Astrocyte (in vitro differentiated cells and primary cell): ENCODE results near the gene POMT2. TPM values are rescaled to one million over a fixed set of nuclear protein-coding genes. Genes with fewer than 3 reads are reported as not detected.

ENCODE experiments used
- DNase-seq: peaks from one replicate; pipeline ENCODE4 v3.0.0-alpha.2; 2010; ENCODE audit warnings: low read depth
- FAIRE-seq: peaks from 2 replicates; lab custom pipeline; 2011; peaks lifted over from hg19 to GRCh38; lab: Jason Lieb, UNC
- H2AFZ ChIP-seq: 2 replicates; pipeline ENCODE4 v1.6.0; 2012; ENCODE audit warnings: low read depth, low read length, inconsistent platforms
- H3K27ac ChIP-seq: 2 replicates; pipeline ENCODE4 v1.5.1; 2011; ENCODE audit warnings: low read depth, low read length, inconsistent platforms
- H3K27me3 ChIP-seq: 2 replicates; pipeline ENCODE4 v1.6.0; 2011; ENCODE audit warnings: low read length, inconsistent platforms; ENCODE audit not compliant: insufficient read depth
- H3K36me3 ChIP-seq: 2 replicates; pipeline ENCODE4 v1.5.1; 2011; ENCODE audit warnings: low read length, inconsistent platforms; ENCODE audit not compliant: insufficient read depth
- H3K4me1 ChIP-seq: 2 replicates; pipeline ENCODE4 v1.5.1; 2011; ENCODE audit warnings: low read length, inconsistent platforms; ENCODE audit not compliant: insufficient read depth
- H3K4me2 ChIP-seq: 2 replicates; pipeline ENCODE4 v1.6.0; 2012; ENCODE audit warnings: low read length, inconsistent platforms
- H3K4me3 ChIP-seq: 2 replicates; pipeline ENCODE4 v1.5.1; 2011; ENCODE audit warnings: low read depth, mild to moderate bottlenecking, low read length, inconsistent platforms; ENCODE audit not compliant: insufficient read depth
- H3K79me2 ChIP-seq: 2 replicates; pipeline ENCODE4 v1.6.0; 2012; ENCODE audit warnings: mild to moderate bottlenecking, low read length, inconsistent platforms; ENCODE audit not compliant: insufficient read depth
- H3K9ac ChIP-seq: 2 replicates; pipeline ENCODE4 v1.6.0; 2012; ENCODE audit warnings: mild to moderate bottlenecking, low read length, inconsistent platforms
- H3K9me3 ChIP-seq: 2 replicates; pipeline ENCODE4 v1.5.1; 2012; ENCODE audit warnings: low read depth, mild to moderate bottlenecking, low read length, inconsistent platforms; ENCODE audit not compliant: insufficient read depth
- H4K20me1 ChIP-seq: 2 replicates; pipeline ENCODE4 v1.6.0; 2012; ENCODE audit warnings: low read length, inconsistent platforms; ENCODE audit not compliant: insufficient read depth
- H3K27ac Mint-ChIP-seq: one replicate; pipeline ENCODE4 v1.8.0; 2021; ENCODE audit warnings: mild to moderate bottlenecking, mixed read lengths; ENCODE audit not compliant: unreplicated experiment
- H3K27me3 Mint-ChIP-seq: one replicate; pipeline ENCODE4 v1.8.0; 2021; ENCODE audit warnings: low read depth, mixed read lengths; ENCODE audit not compliant: unreplicated experiment
- H3K36me3 Mint-ChIP-seq: one replicate; pipeline ENCODE4 v1.8.0; 2021; ENCODE audit warnings: low read depth, mixed read lengths; ENCODE audit not compliant: unreplicated experiment
- H3K4me1 Mint-ChIP-seq: one replicate; pipeline ENCODE4 v1.8.0; 2021; ENCODE audit warnings: low read depth, mixed read lengths; ENCODE audit not compliant: unreplicated experiment
- H3K4me3 Mint-ChIP-seq: one replicate; pipeline ENCODE4 v1.8.0; 2021; ENCODE audit warnings: mild to moderate bottlenecking, moderate library complexity, mixed read lengths; ENCODE audit not compliant: unreplicated experiment
- H3K9me3 Mint-ChIP-seq: one replicate; pipeline ENCODE4 v1.8.0; 2021; ENCODE audit warnings: mild to moderate bottlenecking, mixed read lengths; ENCODE audit not compliant: unreplicated experiment
- CTCF ChIP-seq: IDR thresholded peaks from 2 replicates; pipeline ENCODE4 v1.5.1; 2011; ENCODE audit warnings: low read depth, mild to moderate bottlenecking, inconsistent platforms, low read length, moderate library complexity; ENCODE audit not compliant: insufficient read depth
- EZH2 ChIP-seq: IDR thresholded peaks from 2 replicates; pipeline ENCODE4 v1.6.1; 2012; ENCODE audit warnings: mild to moderate bottlenecking, low read length, inconsistent platforms; ENCODE audit not compliant: insufficient read depth
- total RNA-seq: library from RNA; stranded (reverse); gene quantifications from 2 replicates; pipeline ENCODE4 v1.2.1, GENCODE V29; 2021

The POMT2 gene
- total RNA-seq, 1 donor from 2014 or later, result 53.4 TPM

GRCh38 chr14:77302926-77303325, 17.8 kb downstream of the POMT2 start:
- Mint-ChIP-seq H3K36me3 (peaks cover 9% of the 10 kb centered on the region), H3K4me3 (peak overlapping the region; percentile 30), H3K27ac (peak overlapping the region; percentile 89), H3K4me1 (peaks cover 53% of the 10 kb centered on the region), H3K9me3 (no peaks in the 10 kb centered on the region), H3K27me3 (no peaks in the 10 kb centered on the region)
- H3K9ac ChIP-seq, result peak overlapping the region; percentile 84
- peak; percentile 70 for FAIRE-seq
- no peaks in the 10 kb centered on the region for H3K79me2 ChIP-seq
- H3K4me1 ChIP-seq, result peaks cover 65% of the 10 kb centered on the region
- no peak overlapping the region for H2AFZ ChIP-seq
- H3K27me3 ChIP-seq, result no peaks in the 10 kb centered on the region
- no peaks in the 10 kb centered on the region for H3K36me3 ChIP-seq
- peak overlapping the region; percentile 97 for H3K27ac ChIP-seq
- H3K9me3 ChIP-seq, result no peaks in the 10 kb centered on the region
- H4K20me1 ChIP-seq, result no peaks in the 10 kb centered on the region
- DNase-seq, result peak; percentile 77
- peak overlapping the region; percentile 30 for H3K4me3 ChIP-seq
- peak overlapping the region; percentile 80 for H3K4me2 ChIP-seq
- TF ChIP-seq EZH2, result no peak
- TF ChIP-seq CTCF, result no peak

- peaks cover 18% of the 10 kb centered on the region for H3K36me3 Mint-ChIP-seq
- DNase-seq, result peak; percentile 74
- TF ChIP-seq EZH2 (no peak), CTCF (peak; percentile 92)
- no peaks in the 10 kb centered on the region for H3K9me3 ChIP-seq
- H3K27ac Mint-ChIP-seq, result no peak overlapping the region
- peak overlapping the region; percentile 27 for H3K4me3 ChIP-seq
- H3K9me3 Mint-ChIP-seq, result no peaks in the 10 kb centered on the region
- peak overlapping the region; percentile 69 for H3K9ac ChIP-seq
- peaks cover 37% of the 10 kb centered on the region for H3K4me1 Mint-ChIP-seq
- peak; percentile 93 for FAIRE-seq
- H3K4me2 ChIP-seq, result peak overlapping the region; percentile 76
- no peaks in the 10 kb centered on the region for H3K79me2 ChIP-seq
- H4K20me1 ChIP-seq, result no peaks in the 10 kb centered on the region
- no peak overlapping the region for H3K4me3 Mint-ChIP-seq
- H3K27ac ChIP-seq, result peak overlapping the region; percentile 97
- no peaks in the 10 kb centered on the region for H3K27me3 Mint-ChIP-seq
- H3K36me3 ChIP-seq, result peaks cover 6% of the 10 kb centered on the region
- H2AFZ ChIP-seq, result peak overlapping the region; percentile 56
- H3K4me1 ChIP-seq, result peaks cover 50% of the 10 kb centered on the region
- no peaks in the 10 kb centered on the region for H3K27me3 ChIP-seq
Observed at GRCh38 chr14:77301103-77301502, 19.6 kb downstream of the POMT2 start.

- Histone ChIP-seq H3K79me2 (no peaks in the 10 kb centered on the region), H3K9ac (no peak overlapping the region), H2AFZ (no peak overlapping the region), H3K4me3 (no peak overlapping the region), H3K36me3 (peaks cover 6% of the 10 kb centered on the region), H3K9me3 (no peaks in the 10 kb centered on the region), H3K4me2 (no peak overlapping the region), H4K20me1 (no peaks in the 10 kb centered on the region), H3K27me3 (no peaks in the 10 kb centered on the region), H3K4me1 (peaks cover 38% of the 10 kb centered on the region), H3K27ac (no peak overlapping the region)
- Mint-ChIP-seq H3K9me3 (no peaks in the 10 kb centered on the region), H3K27me3 (no peaks in the 10 kb centered on the region), H3K4me3 (no peak overlapping the region), H3K36me3 (peaks cover 17% of the 10 kb centered on the region), H3K4me1 (peaks cover 25% of the 10 kb centered on the region), H3K27ac (no peak overlapping the region)
- no peak for TF ChIP-seq EZH2
- no peak for TF ChIP-seq CTCF
- no peak for DNase-seq
- no peak for FAIRE-seq
Observed at GRCh38 chr14:77299771-77300170, 20.9 kb downstream of the POMT2 start.
